Measurements from ENCODE around the gene KRT28. TPM values are rescaled to one million over a fixed set of nuclear protein-coding genes. Genes with fewer than 3 reads are reported as not detected.

The KRT28 gene, protein sequence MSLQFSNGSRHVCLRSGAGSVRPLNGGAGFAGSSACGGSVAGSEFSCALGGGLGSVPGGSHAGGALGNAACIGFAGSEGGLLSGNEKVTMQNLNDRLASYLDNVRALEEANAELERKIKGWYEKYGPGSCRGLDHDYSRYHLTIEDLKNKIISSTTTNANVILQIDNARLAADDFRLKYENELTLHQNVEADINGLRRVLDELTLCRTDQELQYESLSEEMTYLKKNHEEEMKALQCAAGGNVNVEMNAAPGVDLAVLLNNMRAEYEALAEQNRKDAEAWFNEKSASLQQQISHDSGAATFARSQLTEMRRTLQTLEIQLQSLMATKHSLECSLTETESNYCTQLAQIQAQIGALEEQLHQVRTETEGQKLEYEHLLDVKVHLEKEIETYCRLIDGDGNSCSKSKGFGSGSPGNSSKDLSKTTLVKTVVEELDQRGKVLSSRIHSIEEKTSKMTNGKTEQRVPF
- not detected for polyA plus RNA-seq (ENCODE audit: insufficient read length in 4 of 4)

GRCh38 chr17:40799859-40800258 lies at the start of gene KRT28:
Gene KRT28 (minus strand): TSS chr17:40799959. CDS start chr17:40799893, 66 bp downstream.
- DNase-seq (ENCODE audit: low read depth in 4 of 4, low spot score in 2 of 4): no peak

DNA sequence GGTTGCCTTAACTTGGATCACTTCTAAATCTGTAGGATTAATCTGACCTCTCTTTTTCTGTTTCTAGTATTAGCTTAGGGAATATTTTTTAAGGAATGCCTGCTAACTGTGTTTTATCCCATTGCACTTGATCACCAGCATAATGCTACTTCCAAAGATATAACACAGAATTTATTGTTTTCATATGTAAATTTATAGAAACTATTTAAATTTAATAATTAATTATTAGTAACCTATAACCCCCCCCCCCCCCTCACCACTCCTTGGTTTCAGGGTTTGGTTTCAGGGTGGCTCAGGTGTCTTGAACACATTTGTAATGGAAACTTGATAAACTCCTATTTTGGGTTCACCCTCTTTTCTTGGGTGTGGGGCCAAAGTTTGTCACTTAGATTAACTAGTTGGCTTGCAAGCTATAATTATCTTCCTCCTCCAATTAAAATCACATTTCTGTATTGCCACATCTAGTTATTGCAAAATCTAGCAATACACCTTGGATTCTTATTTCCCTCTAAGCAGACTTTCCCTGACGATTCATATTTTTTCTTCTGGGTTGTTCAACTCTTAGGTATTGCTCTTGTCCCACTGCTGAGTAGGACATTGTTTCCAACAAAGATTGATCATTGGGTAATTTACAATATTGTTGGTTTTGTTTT lies 49.0 kb upstream of the KRT28 start:
- no peak for DNase-seq (ENCODE audit: low read depth in 4 of 4, low spot score in 2 of 4)

GRCh38 chr17:40846515-40847144 lies 46.9 kb upstream of the KRT28 start:
- DNase-seq (ENCODE audit: low read depth in 4 of 4, low spot score in 2 of 4): no peak

DNA sequence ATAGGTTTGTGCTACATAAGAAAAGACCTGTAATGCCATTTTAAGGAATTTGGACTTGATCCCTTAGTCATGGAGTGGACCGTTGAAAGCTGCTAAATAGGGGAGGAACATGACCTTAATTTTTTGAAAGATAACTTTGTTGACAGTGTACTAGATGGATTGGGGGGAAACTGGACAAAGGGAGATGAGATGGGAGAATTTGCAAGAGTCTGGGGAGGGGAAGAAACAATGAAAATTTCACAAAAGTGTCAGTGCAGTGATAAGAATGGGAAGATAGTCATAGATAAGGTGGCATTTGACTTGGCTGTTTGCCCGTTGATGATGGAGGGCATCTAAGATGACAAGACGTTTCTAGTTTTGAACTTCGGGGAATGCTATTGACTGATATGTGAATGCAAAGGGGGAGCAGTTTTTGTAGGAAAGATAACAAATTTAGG lies 44.9 kb upstream of the KRT28 start:
- DNase-seq (ENCODE audit: low read depth in 4 of 4, low spot score in 2 of 4): no peak

DNA sequence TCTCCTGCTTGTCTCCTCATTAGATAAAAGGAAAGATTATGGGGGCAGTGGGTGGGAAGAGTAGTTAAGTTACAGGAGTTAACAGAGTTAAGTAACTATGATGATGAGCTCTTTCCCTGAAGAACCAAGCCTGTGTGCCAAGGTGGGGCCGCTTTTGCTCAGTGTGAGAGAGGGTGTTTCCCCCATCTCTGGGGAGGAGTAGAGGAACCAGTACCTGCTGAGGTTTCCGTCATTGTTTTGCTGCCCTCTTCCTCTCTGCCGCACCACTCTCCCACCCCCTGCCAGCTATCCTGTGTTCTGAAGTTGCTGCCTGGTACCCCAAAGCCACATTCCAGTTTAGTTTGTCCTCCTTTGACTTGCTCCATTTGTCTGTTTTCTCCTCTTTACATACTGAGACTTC lies 43.5 kb upstream of the KRT28 start:
- DNase-seq (ENCODE audit: low read depth in 4 of 4, low spot score in 2 of 4): no peak

DNA sequence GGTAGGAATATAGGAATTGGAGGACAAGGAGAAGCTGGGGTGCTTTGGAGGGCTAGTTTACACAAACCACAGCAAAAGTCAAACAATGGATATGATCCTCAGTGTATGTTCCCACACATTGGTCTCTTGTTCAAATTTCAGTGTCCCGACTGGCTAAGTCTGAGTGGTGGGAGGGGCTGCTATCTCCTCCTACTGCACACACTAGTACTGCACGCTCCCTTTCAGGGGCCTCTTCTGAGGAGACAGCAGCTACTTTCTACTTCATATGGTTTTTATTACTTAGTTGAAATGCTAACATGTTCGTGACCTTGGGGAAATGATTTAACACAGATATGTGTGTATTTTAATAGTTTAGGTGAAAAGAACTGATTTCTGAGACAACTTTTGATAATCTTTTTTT lies 41.5 kb upstream of the KRT28 start:
- no peak for DNase-seq (ENCODE audit: low read depth in 4 of 4, low spot score in 2 of 4)

- DNase-seq (ENCODE audit: low read depth in 4 of 4, low spot score in 2 of 4): no peak
Observed at GRCh38 chr17:40839194-40839593, 39.4 kb upstream of the KRT28 start.

DNA sequence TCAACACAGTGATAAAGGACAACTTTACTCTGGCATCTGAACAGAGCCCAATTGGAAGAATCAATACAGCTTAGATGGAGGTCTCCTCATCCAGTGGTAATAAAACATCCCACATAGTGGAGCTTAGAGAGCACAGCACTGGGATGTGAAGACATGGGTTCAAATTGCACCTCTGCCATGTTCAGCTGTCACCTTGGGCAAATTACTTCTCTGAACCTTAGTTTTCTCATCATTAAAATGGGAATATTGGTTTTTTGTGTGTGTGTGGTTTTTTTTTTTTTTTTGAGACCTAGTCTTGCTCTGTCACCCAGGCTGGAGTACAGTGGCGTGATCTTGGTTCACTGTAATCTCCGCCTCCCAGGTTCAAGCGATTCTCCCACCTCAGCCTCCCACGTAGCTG lies 36.3 kb upstream of the KRT28 start:
- no peak for DNase-seq (ENCODE audit: low read depth in 4 of 4, low spot score in 2 of 4)

DNA sequence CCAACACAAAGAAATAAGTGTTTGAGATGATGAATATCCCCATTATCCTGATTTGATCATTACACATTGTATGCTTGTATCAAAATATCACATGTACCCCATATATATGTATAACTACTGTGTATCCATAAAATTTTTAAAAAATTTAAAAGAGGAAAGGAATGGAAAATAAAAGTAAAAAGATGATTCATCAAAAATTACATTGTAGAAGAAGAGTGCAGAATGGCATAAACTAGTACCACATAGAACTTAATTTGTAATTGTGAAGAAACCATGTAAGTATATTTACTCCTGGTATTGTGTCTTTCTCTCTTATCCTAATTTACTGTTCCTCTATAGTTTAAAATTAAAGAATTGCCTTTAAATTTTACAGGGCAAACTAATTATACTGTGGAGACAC lies 34.1 kb upstream of the KRT28 start:
- DNase-seq (ENCODE audit: low read depth in 4 of 4, low spot score in 2 of 4): no peak

- DNase-seq (ENCODE audit: low read depth in 4 of 4, low spot score in 2 of 4): no peak
Observed at GRCh38 chr17:40832840-40833239, 33.1 kb upstream of the KRT28 start.

GRCh38 chr17:40830085-40830776 lies 30.5 kb upstream of the KRT28 start:
- DNase-seq (ENCODE audit: low read depth in 4 of 4, low spot score in 2 of 4): no peak

- DNase-seq (ENCODE audit: low read depth in 4 of 4, low spot score in 2 of 4): no peak
Observed at GRCh38 chr17:40828454-40829044, 28.8 kb upstream of the KRT28 start.

DNA sequence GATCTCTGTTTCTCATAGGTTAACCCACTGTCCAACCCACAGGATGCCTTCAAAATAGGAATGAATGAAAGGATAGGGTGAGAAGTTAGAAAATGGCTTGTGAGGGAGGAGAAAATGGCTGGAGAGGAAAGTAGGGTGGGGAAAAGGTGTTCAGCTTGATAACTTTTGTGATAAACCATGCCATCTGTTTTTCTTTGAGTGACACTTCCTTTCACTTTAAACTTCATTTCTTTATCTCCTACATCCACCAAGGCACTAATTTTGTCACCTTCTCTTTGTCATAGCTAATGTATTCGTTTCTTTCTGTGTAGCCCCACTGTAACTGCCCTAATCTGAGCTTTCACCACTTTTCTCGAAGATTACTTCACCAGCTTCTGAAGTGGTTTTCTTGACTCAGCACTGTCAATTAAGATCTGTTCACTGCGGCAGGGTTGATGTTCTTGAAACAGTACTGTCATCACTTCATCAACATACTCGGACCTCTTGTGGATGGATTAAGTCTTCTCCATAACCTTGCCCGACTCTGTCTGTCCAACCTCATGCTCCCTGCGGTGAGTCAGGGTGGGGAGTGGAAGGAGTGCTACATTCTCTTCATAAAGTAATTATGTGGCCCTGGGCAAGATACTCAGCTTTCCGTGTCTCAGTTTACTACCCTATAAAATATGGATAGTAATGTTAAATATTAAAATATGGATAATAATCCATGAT lies 28.1 kb upstream of the KRT28 start:
- DNase-seq (ENCODE audit: low read depth in 4 of 4, low spot score in 2 of 4): no peak

GRCh38 chr17:40825599-40825998 lies 25.8 kb upstream of the KRT28 start:
- DNase-seq (ENCODE audit: low read depth in 4 of 4, low spot score in 2 of 4): peak in 3 of 4 donors; percentile 29 to 38 (median 30)

DNA sequence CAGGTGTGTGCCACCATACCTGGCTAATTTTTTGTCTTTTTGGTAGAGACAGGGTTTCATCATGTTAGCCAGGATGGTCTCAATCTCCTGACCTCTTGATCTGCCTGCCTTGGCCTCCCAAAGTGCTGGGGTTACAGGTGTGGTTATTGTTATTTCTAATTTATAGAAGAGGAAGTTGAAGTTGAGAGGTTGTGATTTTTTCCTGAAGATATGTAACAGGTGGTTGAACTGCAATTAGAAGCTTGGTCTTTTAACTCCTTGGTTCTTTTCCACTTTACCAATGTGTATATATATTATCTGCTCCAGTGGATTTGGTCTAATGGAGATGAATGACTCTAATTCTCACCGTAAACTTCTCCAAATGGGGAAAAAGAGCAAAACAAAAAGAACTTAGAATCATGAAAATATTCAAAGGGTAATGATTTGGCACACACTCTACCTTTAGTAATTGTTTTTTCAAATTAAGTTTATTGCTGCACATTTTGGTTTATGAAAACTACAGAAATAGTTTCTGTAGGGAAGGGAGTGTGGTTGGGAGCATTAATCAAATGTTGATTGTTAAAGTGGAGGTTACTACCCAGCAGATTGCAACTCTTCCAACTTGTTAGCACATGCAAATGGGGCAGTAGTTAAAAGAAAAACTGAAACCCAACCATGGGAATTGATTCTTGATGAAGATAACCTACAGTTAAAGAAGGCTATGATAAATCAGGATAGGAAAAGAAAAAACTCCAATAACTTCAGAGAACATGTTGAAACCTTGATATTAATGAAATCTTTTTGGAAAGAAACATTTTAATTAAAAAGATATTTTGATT lies 24.5 kb upstream of the KRT28 start:
- no peak for DNase-seq (ENCODE audit: low read depth in 4 of 4, low spot score in 2 of 4)

DNA sequence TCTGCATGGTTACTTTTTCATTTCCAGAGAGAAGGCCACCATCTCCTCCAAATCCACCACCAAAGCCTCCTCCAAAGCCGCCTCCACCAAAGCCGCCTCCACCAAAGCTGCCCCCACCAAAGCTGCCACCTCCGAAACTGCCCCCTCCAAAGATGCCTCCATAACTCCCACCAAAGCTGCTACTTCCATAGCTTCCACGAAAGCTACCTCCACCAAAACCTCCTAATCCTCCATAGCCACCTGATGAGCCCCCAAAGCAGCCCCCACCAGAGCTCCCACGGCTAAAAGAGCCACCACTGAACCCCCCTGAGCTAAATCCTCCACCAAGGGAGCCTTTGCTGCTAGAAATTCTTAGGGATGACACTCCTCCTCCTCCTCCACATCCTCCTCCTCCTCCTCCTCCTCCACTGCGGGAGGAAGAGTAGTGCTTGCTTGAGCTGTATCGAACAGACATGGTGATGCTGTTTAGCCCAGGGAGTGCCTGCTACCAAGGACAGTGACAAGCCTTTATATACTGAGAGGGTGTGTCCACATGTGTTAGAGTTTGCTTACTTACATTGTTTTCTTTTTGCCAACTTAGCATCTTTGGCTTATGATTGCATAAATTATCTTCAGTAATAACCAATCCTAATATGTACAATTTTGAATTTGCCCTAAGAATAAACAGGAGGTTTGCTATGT lies 22.5 kb upstream of the KRT28 start, which contains the start of gene KRT10:
Gene KRT10 (minus strand): TSS at position 483 of the 681 bp plus-strand sequence. CDS start 29 bp downstream, at position 454.
- no peak for DNase-seq (ENCODE audit: low read depth in 4 of 4, low spot score in 2 of 4)

GRCh38 chr17:40821536-40821935 lies 21.8 kb upstream of the KRT28 start:
- no peak for DNase-seq (ENCODE audit: low read depth in 4 of 4, low spot score in 2 of 4)

DNA sequence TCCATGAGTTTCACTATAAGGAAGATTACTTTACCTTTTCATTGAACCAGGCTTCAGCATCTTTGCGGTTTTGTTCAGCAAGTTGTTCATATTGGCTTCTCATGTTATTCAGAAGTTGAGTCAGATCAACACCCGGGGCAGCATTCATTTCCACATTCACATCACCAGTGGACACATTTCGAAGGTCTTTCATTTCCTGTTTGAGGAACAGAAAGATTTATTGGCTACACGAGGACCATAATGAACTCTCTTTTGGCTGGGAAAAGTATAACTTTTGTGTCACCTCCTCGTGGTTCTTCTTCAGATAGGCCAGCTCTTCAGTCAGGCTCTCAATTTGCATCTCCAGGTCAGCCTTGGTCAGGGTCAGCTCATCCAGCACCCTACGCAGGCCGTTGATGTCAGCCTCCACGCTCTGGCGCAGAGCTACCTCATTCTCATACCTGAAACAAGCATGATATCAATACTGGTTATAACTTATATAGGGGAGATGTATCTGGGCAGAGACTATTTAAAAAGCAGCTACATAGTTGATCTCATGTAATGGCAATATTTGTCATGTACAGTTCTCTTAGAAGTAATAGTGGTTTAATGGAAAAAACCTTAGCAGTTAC lies 20.6 kb upstream of the KRT28 start:
- no peak for DNase-seq (ENCODE audit: low read depth in 4 of 4, low spot score in 2 of 4)
